Gastrocnemius medialis (tissue), 4 donors: ENCODE measurements around the gene ZNRD2.

Experiments used
- POLR2A ChIP-seq, 2 donors: fragments of 450-650 bp; IDR thresholded peaks; one replicate each; pipeline ENCODE4 v1.6.1; 2017; ENCODE audit warnings: antibody characterized with exemption in 2 of 2, mild to moderate bottlenecking in 2 of 2, moderate library complexity in 2 of 2
- TF ChIP-seq, protein P1 (sequence below), 5 experiments: fragments of 450-650 bp in 3 of 5; fragments of 200-600 bp in 2 of 5; sonication (generic) in 2 of 5; IDR thresholded peaks in 4 of 5; conservative IDR thresholded peaks in 1 of 5; 1 replicate in 4 of 5; 2 replicates in 1 of 5; pipeline ENCODE4 v1.5.1; 2016 to 2019; ENCODE audit warnings: antibody characterized with exemption in 5 of 5, mild to moderate bottlenecking in 3 of 5, moderate library complexity in 3 of 5

DNA sequence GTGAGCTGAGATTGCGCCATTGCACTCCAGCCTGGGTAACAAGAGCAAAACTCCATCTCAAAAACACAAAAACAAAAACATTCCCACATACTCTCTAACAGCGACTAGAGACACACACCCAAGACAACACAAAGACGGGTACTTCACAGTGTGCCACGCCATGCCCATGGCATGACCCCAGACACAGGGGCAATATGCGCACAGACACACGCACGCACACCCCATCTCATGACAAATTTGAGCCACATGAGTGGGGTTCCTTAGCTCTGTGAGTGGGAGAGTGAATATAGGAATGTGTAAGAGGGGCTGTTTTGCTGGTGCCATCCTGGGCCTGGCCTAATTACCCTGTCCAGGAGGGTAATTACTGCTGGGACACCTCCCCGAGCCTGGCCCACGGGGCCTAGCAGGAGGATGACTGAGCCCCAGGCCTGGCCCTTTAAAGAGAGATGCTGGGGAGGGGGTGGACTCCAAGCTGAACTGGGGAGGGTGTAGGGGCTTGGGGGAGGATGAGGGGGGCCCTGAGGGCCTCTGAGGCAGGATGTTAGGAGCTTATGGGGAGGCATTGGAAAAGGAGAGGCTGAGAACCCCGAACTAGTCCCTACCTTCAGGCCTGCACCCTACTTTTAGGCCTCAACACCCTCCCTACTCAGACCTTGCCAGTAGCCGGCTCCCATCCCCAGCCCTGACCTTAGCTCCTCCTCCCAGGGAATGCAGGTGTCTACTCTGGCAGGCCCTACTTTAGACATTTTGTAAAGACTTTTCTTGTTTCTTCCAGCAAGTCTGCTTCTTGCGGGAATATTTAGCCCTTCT is 13.6 kb upstream of the ZNRD2 start:
- TF ChIP-seq, protein P1, sequence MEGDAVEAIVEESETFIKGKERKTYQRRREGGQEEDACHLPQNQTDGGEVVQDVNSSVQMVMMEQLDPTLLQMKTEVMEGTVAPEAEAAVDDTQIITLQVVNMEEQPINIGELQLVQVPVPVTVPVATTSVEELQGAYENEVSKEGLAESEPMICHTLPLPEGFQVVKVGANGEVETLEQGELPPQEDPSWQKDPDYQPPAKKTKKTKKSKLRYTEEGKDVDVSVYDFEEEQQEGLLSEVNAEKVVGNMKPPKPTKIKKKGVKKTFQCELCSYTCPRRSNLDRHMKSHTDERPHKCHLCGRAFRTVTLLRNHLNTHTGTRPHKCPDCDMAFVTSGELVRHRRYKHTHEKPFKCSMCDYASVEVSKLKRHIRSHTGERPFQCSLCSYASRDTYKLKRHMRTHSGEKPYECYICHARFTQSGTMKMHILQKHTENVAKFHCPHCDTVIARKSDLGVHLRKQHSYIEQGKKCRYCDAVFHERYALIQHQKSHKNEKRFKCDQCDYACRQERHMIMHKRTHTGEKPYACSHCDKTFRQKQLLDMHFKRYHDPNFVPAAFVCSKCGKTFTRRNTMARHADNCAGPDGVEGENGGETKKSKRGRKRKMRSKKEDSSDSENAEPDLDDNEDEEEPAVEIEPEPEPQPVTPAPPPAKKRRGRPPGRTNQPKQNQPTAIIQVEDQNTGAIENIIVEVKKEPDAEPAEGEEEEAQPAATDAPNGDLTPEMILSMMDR (IDR thresholded peaks at IDR 0.05 in 4 of 5, conservative IDR thresholded peaks at IDR 0.05 in 1 of 5), result no peak
- no peak for TF ChIP-seq POLR2A (IDR thresholded peaks at IDR 0.05)
